Measurements from ENCODE around the gene CYTH4.

GRCh38 chr22:37310075-37310606 lies 27.8 kb downstream of the CYTH4 start:
- TF ChIP-seq CTCF (IDR thresholded peaks at IDR 0.05; ENCODE audit: control extremely low read depth in 1 of 3, insufficient read depth in 1 of 3, low read depth in 1 of 3, low read length in 3 of 3): no peak
- TF ChIP-seq SP2 (IDR thresholded peaks at IDR 0.05; ENCODE audit: low read length): no peak
- TF ChIP-seq POLR2A (IDR thresholded peaks at IDR 0.05; ENCODE audit: control extremely low read depth in 1 of 2, low read depth in 2 of 2, low read length in 2 of 2): no peak
- no peak for TF ChIP-seq ASH2L (IDR thresholded peaks at IDR 0.05; ENCODE audit: low read length)

Measured in H1 (cell line).